CD4-positive, alpha-beta T cell (primary cell): Measurements from ENCODE around the gene MYOCD. TPM values are rescaled to one million over a fixed set of nuclear protein-coding genes. Genes with fewer than 3 reads are reported as not detected.

Experiments used
- ATAC-seq: fragments of 200-7000 bp; cut with Tn5 transposase; one replicate; pipeline ENCODE4 v1.10.0; 2022; ENCODE audit warnings: mild to moderate bottlenecking; ENCODE audit not compliant: poor library complexity
- CTCF ChIA-PET: fragments of 350-600 bp; sonication (Branson Sonifier 250); formaldehyde crosslinking; loops from one replicate; lab custom pipeline; 2021; ENCODE audit warnings: antibody characterized with exemption, inconsistent platforms; lab: Charles Lee
- POLR2A ChIA-PET: fragments of 350-600 bp; sonication (Branson Sonifier 250); formaldehyde crosslinking; loops from one replicate; lab custom pipeline; 2021; ENCODE audit warnings: antibody characterized with exemption, inconsistent platforms; lab: Charles Lee
- DNase-seq, 14 experiments: peaks; one replicate each; pipeline ENCODE4 v3.0.0-alpha.2; 2013 to 2020; ENCODE audit warnings: mixed read lengths in 2 of 14
- H3K27ac ChIP-seq, 2 donors: one replicate each; pipeline versions ENCODE4 v1.5.1 to v1.7.0; 2013; ENCODE audit warnings: low read length in 2 of 2, low read depth in 1 of 2, mild to moderate bottlenecking in 1 of 2
- H3K27me3 ChIP-seq, 2 experiments: 1 replicate in 1 of 2; 2 replicates in 1 of 2; pipeline versions ENCODE4 v1.6.1 to v1.7.0; 2013; ENCODE audit warnings: low read length in 2 of 2, control low read depth in 1 of 2, mild to moderate bottlenecking in 1 of 2, moderate library complexity in 1 of 2; ENCODE audit not compliant: insufficient read depth in 2 of 2, control insufficient read depth in 1 of 2
- H3K36me3 ChIP-seq: one replicate; pipeline ENCODE4 v1.6.1; 2013; ENCODE audit warnings: low read length, control low read depth; ENCODE audit not compliant: insufficient read depth
- H3K4me1 ChIP-seq: one replicate; pipeline ENCODE4 v1.6.1; 2013; ENCODE audit warnings: low read length, control low read depth; ENCODE audit not compliant: insufficient read depth
- H3K4me3 ChIP-seq: one replicate; pipeline ENCODE4 v1.5.1; 2013; ENCODE audit warnings: mild to moderate bottlenecking, low read length, moderate library complexity
- H3K9me3 ChIP-seq, 2 experiments: 1 replicate in 1 of 2; 2 replicates in 1 of 2; pipeline versions ENCODE4 v1.6.1 to v1.7.0; 2013; ENCODE audit warnings: low read length in 2 of 2, mild to moderate bottlenecking in 2 of 2, control low read depth in 1 of 2, moderate library complexity in 1 of 2; ENCODE audit not compliant: control insufficient read depth in 1 of 2, insufficient read depth in 1 of 2
- H3K27ac Mint-ChIP-seq: one replicate; pipeline ENCODE4 v1.8.0; 2020; ENCODE audit warnings: mixed read lengths
- H3K27me3 Mint-ChIP-seq: one replicate; pipeline ENCODE4 v1.8.0; 2021; ENCODE audit warnings: mixed read lengths
- H3K36me3 Mint-ChIP-seq: one replicate; pipeline ENCODE4 v1.8.0; 2021; ENCODE audit warnings: low read depth, mixed read lengths
- H3K4me1 Mint-ChIP-seq: one replicate; pipeline ENCODE4 v1.8.0; 2021; ENCODE audit warnings: low read depth, mixed read lengths
- H3K4me3 Mint-ChIP-seq: one replicate; pipeline ENCODE4 v1.8.0; 2020; ENCODE audit warnings: mild to moderate bottlenecking, mixed read lengths
- H3K9me3 Mint-ChIP-seq: one replicate; pipeline ENCODE4 v1.8.0; 2020; ENCODE audit warnings: mixed read lengths
- intact Hi-C, 2 experiments: fragments of 100-400 bp; cut with DNase I in 1 of 2; cut with micrococcal nuclease in 1 of 2; formaldehyde crosslinking; loops; one replicate each; pipeline versions ENCODE4 v1.15.1 to v1.9.0; 2023 to 2025; cut with DNase I, micrococcal nuclease
- total RNA-seq, 174 experiments: library from RNA in 2 of 174; stranded (reverse) in 2 of 174; gene quantifications; one replicate each; pipeline ENCODE4 v1.2.3 and lab custom pipeline; 2021 to 2026
- TF ChIP-seq, protein P1 (sequence below): fragments of 200-600 bp; IDR thresholded peaks from one replicate; pipeline ENCODE4 v1.8.0; 2022; ENCODE audit warnings: antibody characterized with exemption, mild to moderate bottlenecking

MYOCD gene
- total RNA-seq, 2 experiments from 2014 or later = not detected

DNA sequence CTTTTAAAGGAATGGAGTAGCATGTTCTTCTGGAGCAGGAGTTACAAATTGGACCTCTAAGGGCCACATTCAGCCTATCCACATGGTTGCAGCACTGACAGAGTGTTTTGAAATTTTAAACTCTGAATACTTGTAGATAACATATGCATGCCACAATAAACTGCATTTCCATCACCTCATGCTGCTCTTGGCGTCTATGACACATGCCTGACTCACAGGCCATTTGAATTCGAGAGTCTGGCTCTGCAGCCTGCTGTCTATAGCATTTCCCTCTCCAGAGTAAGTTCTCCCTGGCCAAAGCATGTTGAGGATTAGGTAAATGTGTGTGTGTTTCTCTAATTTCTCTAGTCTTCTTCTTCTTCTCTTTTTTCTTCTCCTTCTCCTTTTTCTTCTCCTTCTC is 28.7 kb upstream of the MYOCD start:
- Mint-ChIP-seq H3K9me3 (peaks cover 9% of the 10 kb centered on the region), H3K27me3 (no peaks in the 10 kb centered on the region), H3K36me3 (no peaks in the 10 kb centered on the region), H3K4me1 (no peaks in the 10 kb centered on the region), H3K4me3 (no peak overlapping the region), H3K27ac (no peak overlapping the region)
- POLR2A ChIA-PET = no interaction called here
- Histone ChIP-seq H3K4me1 (no peaks in the 10 kb centered on the region), H3K4me3 (no peak overlapping the region), H3K36me3 (no peaks in the 10 kb centered on the region), H3K9me3 (no peaks in the 10 kb centered on the region), H3K27ac (no peak overlapping the region), H3K27me3 (no peaks in the 10 kb centered on the region)
- intact Hi-C loops = no loop called here
- ATAC-seq (no peak), DNase-seq (no peak)
- TF ChIP-seq, protein P1, sequence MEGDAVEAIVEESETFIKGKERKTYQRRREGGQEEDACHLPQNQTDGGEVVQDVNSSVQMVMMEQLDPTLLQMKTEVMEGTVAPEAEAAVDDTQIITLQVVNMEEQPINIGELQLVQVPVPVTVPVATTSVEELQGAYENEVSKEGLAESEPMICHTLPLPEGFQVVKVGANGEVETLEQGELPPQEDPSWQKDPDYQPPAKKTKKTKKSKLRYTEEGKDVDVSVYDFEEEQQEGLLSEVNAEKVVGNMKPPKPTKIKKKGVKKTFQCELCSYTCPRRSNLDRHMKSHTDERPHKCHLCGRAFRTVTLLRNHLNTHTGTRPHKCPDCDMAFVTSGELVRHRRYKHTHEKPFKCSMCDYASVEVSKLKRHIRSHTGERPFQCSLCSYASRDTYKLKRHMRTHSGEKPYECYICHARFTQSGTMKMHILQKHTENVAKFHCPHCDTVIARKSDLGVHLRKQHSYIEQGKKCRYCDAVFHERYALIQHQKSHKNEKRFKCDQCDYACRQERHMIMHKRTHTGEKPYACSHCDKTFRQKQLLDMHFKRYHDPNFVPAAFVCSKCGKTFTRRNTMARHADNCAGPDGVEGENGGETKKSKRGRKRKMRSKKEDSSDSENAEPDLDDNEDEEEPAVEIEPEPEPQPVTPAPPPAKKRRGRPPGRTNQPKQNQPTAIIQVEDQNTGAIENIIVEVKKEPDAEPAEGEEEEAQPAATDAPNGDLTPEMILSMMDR = no peak
- CTCF ChIA-PET = no interaction called here

DNA sequence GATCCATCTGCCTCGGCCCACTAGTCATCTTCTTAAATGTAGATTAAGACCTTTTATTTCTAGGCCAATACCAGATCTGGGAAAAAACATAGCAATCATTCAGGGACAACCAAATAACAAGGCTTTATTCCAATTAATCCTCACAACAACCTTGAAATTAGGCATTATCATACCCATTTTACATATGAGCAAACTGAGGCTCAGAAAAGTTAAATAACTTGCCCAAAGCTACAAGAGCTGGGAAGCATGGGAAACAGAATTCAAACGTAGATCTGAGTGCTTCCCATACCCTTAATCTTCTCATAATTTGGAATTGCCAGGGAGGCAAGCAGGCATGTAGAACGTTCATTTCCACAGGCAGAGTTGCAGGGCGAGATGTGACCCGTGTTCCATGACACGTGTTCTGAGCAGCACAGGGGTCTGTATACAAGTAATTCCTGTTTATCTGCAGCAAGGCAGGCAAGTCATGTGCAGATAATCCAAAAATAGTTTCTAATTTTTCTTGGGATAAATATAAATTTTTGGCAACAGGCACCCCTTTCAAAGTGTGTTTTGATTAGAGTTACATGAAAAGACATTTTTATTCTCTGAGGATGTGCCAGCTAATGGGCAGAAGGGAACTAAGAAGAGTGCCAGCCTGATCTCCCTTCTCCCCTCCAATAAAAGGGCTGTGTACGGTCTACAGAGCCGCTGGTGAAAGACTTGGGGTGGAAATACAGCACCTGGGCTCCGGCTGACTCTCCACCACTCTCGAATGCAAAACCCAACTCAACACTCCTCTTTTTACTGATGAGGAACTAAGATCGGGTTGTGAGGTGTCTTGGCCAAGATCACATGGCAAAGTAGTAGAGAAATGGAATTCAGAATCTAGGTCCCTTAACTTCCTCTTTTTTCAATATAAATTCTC is 27.7 kb upstream of the MYOCD start:
- Mint-ChIP-seq H3K27ac (no peak overlapping the region), H3K27me3 (no peaks in the 10 kb centered on the region), H3K4me3 (no peak overlapping the region), H3K4me1 (no peaks in the 10 kb centered on the region), H3K36me3 (no peaks in the 10 kb centered on the region), H3K9me3 (peaks cover 9% of the 10 kb centered on the region)
- Histone ChIP-seq H3K4me3 (no peak overlapping the region), H3K27ac (no peak overlapping the region), H3K9me3 (no peaks in the 10 kb centered on the region), H3K4me1 (no peaks in the 10 kb centered on the region), H3K36me3 (no peaks in the 10 kb centered on the region), H3K27me3 (no peaks in the 10 kb centered on the region)
- no peak for DNase-seq
- ChIA-PET CTCF (no interaction called here), POLR2A (no interaction called here)
- TF ChIP-seq, protein P1 = no peak
- no peak for ATAC-seq
- intact Hi-C loops = no loop called here

DNA sequence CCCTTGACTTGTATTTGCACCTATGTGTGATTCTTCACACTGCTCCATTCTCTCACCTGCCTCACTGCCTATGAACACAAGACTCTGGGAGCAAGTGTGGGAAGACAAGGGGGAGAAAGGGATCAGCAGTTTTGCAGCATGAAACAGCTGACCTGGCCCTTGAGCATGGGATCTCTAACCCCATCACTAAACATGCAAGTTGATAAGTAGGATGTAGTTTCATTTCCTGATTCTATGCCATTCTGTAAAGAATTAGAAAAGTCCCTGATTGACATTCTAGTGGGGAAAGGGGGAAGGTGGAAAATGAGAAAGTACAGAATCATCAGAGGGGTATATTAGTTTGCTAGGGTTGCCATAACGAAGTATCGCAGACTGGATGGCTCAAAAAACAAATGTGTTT is 25.3 kb upstream of the MYOCD start:
- Histone ChIP-seq H3K27ac (no peak overlapping the region), H3K9me3 (no peaks in the 10 kb centered on the region), H3K27me3 (no peaks in the 10 kb centered on the region), H3K36me3 (no peaks in the 10 kb centered on the region), H3K4me1 (no peaks in the 10 kb centered on the region), H3K4me3 (no peak overlapping the region)
- ChIA-PET CTCF (no interaction called here), POLR2A (no interaction called here)
- no peak for DNase-seq
- no peak for ATAC-seq
- no peaks in the 10 kb centered on the region for H3K4me1 Mint-ChIP-seq
- no peaks in the 10 kb centered on the region for H3K27me3 Mint-ChIP-seq
- no peak overlapping the region for H3K4me3 Mint-ChIP-seq
- no peaks in the 10 kb centered on the region for H3K36me3 Mint-ChIP-seq
- H3K27ac Mint-ChIP-seq = no peak overlapping the region
- intact Hi-C loops = no loop called here
- TF ChIP-seq, protein P1 = no peak
- H3K9me3 Mint-ChIP-seq = peaks cover 8% of the 10 kb centered on the region
